GM12878 (cell line): Measurements from ENCODE around the gene MEAF6. TPM values are rescaled to one million over a fixed set of nuclear protein-coding genes. Genes with fewer than 3 reads are reported as not detected.

Experiments
- ATAC-seq: fragments of 200-7000 bp; cut with Tn5 transposase; 3 replicates; pipeline ENCODE4 v1.9.1; 2020; ENCODE audit warnings: mild to moderate bottlenecking, moderate library complexity
- BruUV-seq: library from RNA; stranded (reverse); fragments of 400-500 nt; replicated peaks from 2 replicates; lab custom pipeline; 2021; lab: Mats Ljungman, UMichigan
- CTCF ChIA-PET: fragments of 300-600 bp; sonication (Branson Sonifier 250); formaldehyde crosslinking; extraction: SDS; loops from one replicate; lab custom pipeline; 2021; ENCODE audit warnings: inconsistent platforms; lab: Yijun Ruan, JAX
- POLR2A ChIA-PET: fragments of 350-600 bp; formaldehyde crosslinking; extraction: SDS; loops from one replicate; lab custom pipeline; 2021; ENCODE audit warnings: inconsistent platforms; lab: Charles Lee
- RAD21 ChIA-PET: fragments of 300-600 bp; sonication (Branson Sonifier 250); formaldehyde crosslinking; loops from one replicate; lab custom pipeline; 2023; ENCODE audit warnings: antibody characterized with exemption; ENCODE audit not compliant: unreplicated experiment; lab: Charles Lee
- SMC1A ChIA-PET: fragments of 300-600 bp; sonication (Branson Sonifier 250); formaldehyde crosslinking; loops from one replicate; lab custom pipeline; 2023; ENCODE audit not compliant: unreplicated experiment, uncharacterized antibody; lab: Charles Lee
- DNase-seq: peaks from one replicate; pipeline ENCODE4 v3.0.0-alpha.2; 2011; ENCODE audit warnings: low read depth, low spot score
- FAIRE-seq: peaks from 3 replicates; lab custom pipeline; 2011; peaks lifted over from hg19 to GRCh38; lab: Jason Lieb, UNC
- H2AFZ ChIP-seq: 2 replicates; pipeline ENCODE4 v1.6.0; 2011; ENCODE audit warnings: low read depth, low read length, control low read depth; ENCODE audit not compliant: control insufficient read depth
- H3K27ac ChIP-seq: 2 replicates; pipeline ENCODE4 v1.5.1; 2011; ENCODE audit warnings: control low read depth; ENCODE audit not compliant: control insufficient read depth, insufficient read depth
- H3K27me3 ChIP-seq, 2 experiments: replicated peaks in 1 of 2; 2 replicates each; pipeline versions ENCODE4 v1.6.0 to v1.6.1; 2011; ENCODE audit warnings: low read length in 1 of 2; ENCODE audit not compliant: control insufficient read depth in 2 of 2, insufficient read depth in 2 of 2
- H3K36me3 ChIP-seq, 2 experiments: 2 replicates each; pipeline ENCODE4 v1.5.1; 2011; ENCODE audit warnings: low read length in 1 of 2; ENCODE audit not compliant: control insufficient read depth in 2 of 2, insufficient read depth in 2 of 2
- H3K4me1 ChIP-seq: 2 replicates; pipeline ENCODE4 v1.6.1; 2011; ENCODE audit warnings: mild to moderate bottlenecking, low read length, moderate library complexity, mixed read lengths; ENCODE audit not compliant: control insufficient read depth, insufficient read depth
- H3K4me2 ChIP-seq: 2 replicates; pipeline ENCODE4 v1.6.0; 2011; ENCODE audit warnings: control low read depth; ENCODE audit not compliant: control insufficient read depth, insufficient read depth
- H3K4me3 ChIP-seq: fragments of 200-600 bp; sonication (generic); 2 replicates; pipeline ENCODE4 v1.5.1; 2016
- H3K79me2 ChIP-seq: 2 replicates; pipeline ENCODE4 v1.6.0; 2011; ENCODE audit warnings: low read length; ENCODE audit not compliant: control insufficient read depth, insufficient read depth
- H3K9ac ChIP-seq: 2 replicates; pipeline ENCODE4 v1.8.0; 2011; ENCODE audit warnings: low read length, control low read depth, mixed read lengths; ENCODE audit not compliant: control insufficient read depth, insufficient read depth
- H3K9me3 ChIP-seq: replicated peaks from 3 replicates; pipeline ENCODE4 v1.5.1; 2011; ENCODE audit warnings: mild to moderate bottlenecking, low read length; ENCODE audit not compliant: control insufficient read depth, insufficient read depth
- H4K20me1 ChIP-seq: 2 replicates; pipeline ENCODE4 v1.6.0; 2011; ENCODE audit not compliant: control insufficient read depth, insufficient read depth
- BACH1 ChIP-seq: fragments of 450-650 bp; IDR thresholded peaks from 2 replicates; pipeline ENCODE4 v1.6.1; 2017; ENCODE audit warnings: mild to moderate bottlenecking, borderline replicate concordance
- CEBPB ChIP-seq, 2 experiments: fragments of 150-350 bp in 1 of 2; IDR thresholded peaks; 2 replicates each; pipeline ENCODE4 v1.6.1; 2012 to 2014; ENCODE audit warnings: low read depth in 2 of 2, low read length in 2 of 2, borderline replicate concordance in 1 of 2, inconsistent platforms in 1 of 2
- EP300 ChIP-seq, 2 experiments: fragments of 150-350 bp in 1 of 2; IDR thresholded peaks; 2 replicates each; pipeline ENCODE4 v1.6.1; 2011 to 2012; ENCODE audit warnings: low read depth in 2 of 2, low read length in 2 of 2, borderline replicate concordance in 1 of 2, improper control_type of control experiment in 1 of 2, inconsistent platforms in 1 of 2; ENCODE audit not compliant: control insufficient read depth in 1 of 2
- HDAC6 ChIP-seq: fragments of 200-600 bp; sonication (generic); IDR thresholded peaks from one replicate; pipeline ENCODE4 v1.8.0; 2017; ENCODE audit warnings: antibody characterized with exemption; ENCODE audit not compliant: unreplicated experiment
- IKZF2 ChIP-seq, 2 experiments: fragments of 450-650 bp; IDR thresholded peaks; 2 replicates each; pipeline ENCODE4 v1.6.1; 2017; ENCODE audit warnings: mild to moderate bottlenecking in 2 of 2, moderate library complexity in 2 of 2
- KDM1A ChIP-seq: fragments of 200-600 bp; sonication (generic); IDR thresholded peaks from 2 replicates; pipeline ENCODE4 v1.6.1; 2016; ENCODE audit warnings: borderline replicate concordance
- KLF5 ChIP-seq: fragments of 450-650 bp; IDR thresholded peaks from 2 replicates; pipeline ENCODE4 v1.6.1; 2014; ENCODE audit warnings: mild to moderate bottlenecking; ENCODE audit not compliant: partially characterized antibody
- MYC ChIP-seq: IDR thresholded peaks from 2 replicates; pipeline ENCODE4 v1.6.1; 2011; ENCODE audit warnings: mild to moderate bottlenecking, low read length, moderate library complexity, inconsistent platforms; ENCODE audit not compliant: insufficient read depth, insufficient replicate concordance, insufficient read length, severe bottlenecking
- PAX8 ChIP-seq: fragments of 450-650 bp; IDR thresholded peaks from 2 replicates; pipeline ENCODE4 v1.6.1; 2017; ENCODE audit warnings: mild to moderate bottlenecking, moderate library complexity
- POLR2AphosphoS5 ChIP-seq: IDR thresholded peaks from 2 replicates; pipeline ENCODE4 v1.6.1; 2011; ENCODE audit warnings: mild to moderate bottlenecking, low read length, inconsistent platforms
- POU2F2 ChIP-seq: IDR thresholded peaks from 3 replicates; pipeline ENCODE4 v1.6.1; 2011; ENCODE audit warnings: low read depth, mild to moderate bottlenecking, low read length, borderline replicate concordance
- RAD51 ChIP-seq: fragments of 450-650 bp; IDR thresholded peaks from 2 replicates; pipeline ENCODE4 v1.6.1; 2016; ENCODE audit warnings: moderate library complexity, mild to moderate bottlenecking, inconsistent platforms
- RELA ChIP-seq: fragments of 450-650 bp; IDR thresholded peaks from 2 replicates; pipeline ENCODE4 v1.8.0; 2014; ENCODE audit warnings: borderline replicate concordance; ENCODE audit not compliant: partially characterized antibody
- RUNX3 ChIP-seq: IDR thresholded peaks from 2 replicates; pipeline ENCODE4 v1.6.1; 2012; ENCODE audit warnings: low read length, inconsistent platforms
- SREBF1 ChIP-seq: IDR thresholded peaks from 2 replicates; pipeline ENCODE4 v1.6.1; 2012; ENCODE audit warnings: mild to moderate bottlenecking, low read length
- SREBF2 ChIP-seq: IDR thresholded peaks from 2 replicates; pipeline ENCODE4 v1.6.1; 2012; ENCODE audit warnings: mild to moderate bottlenecking, low read length
- WGBS: methylation state at CpG from one replicate; pipeline ENCODE4 v1.1.6; 2016; ENCODE audit warnings: low lambda C conversion rate; ENCODE audit not compliant: insufficient replicate concordance, insufficient coverage; ENCODE audit errors: missing lambda C conversion rate; 5-methylcytosine and 5-hydroxymethylcytosine counted together
- in situ Hi-C: fragments of 300-500 bp; cut with MboI; formaldehyde crosslinking; loops from 9 replicates; pipeline ENCODE4 v1.14.3; 2018; ENCODE audit warnings: mixed read lengths
- intact Hi-C: fragments of 100-400 bp; cut with micrococcal nuclease; formaldehyde crosslinking; loops from one replicate; pipeline ENCODE4 v1.14.2; 2022; ENCODE audit not compliant: unreplicated experiment
- polyA plus RNA-seq, 11 experiments: library from polyadenylated mRNA; depleted of rRNA in 4 of 11; unstranded in 6 of 11; stranded (reverse) in 5 of 11; fragments of >200 nt; fragmentation: Nextera tagmentation in 4 of 11; fragmentation: Illumina TruSeq in 1 of 11; extraction: Ambion mirVana in 4 of 11; extraction: Trizol in 1 of 11; gene quantifications; 1 replicate in 1 of 11; 2 replicates in 10 of 11; pipeline versions ENCODE4 v1.2.1 to v1.2.3, GENCODE V29; 2011 to 2016; ENCODE audit warnings: inconsistent platforms in 2 of 11, missing spikeins in 2 of 11, low read depth in 1 of 11
- total RNA-seq, 4 experiments: library from RNA; depleted of rRNA in 3 of 4; stranded (reverse); fragments of >200 nt in 3 of 4; fragmentation: Illumina TruSeq in 1 of 4; extraction: Trizol in 1 of 4; gene quantifications; 2 replicates each; pipeline versions ENCODE4 v1.2.1 to v1.2.3, GENCODE V29; 2013 to 2021

MEAF6 gene
- total and polyA plus RNA-seq, 10 of the 15 experiments (the other 5 are each of a cell fraction or from before 2014, with no cell fraction given) = 30.8 to 75.0 (median 58.1) TPM

- DNase-seq (no peak), FAIRE-seq (no peak)
- peaks cover 41% of the 10 kb centered on the region for H3K79me2 ChIP-seq
These were observed 41.0 kb downstream of the MEAF6 start for GRCh38 chr1:37473431-37474045.

More at GRCh38 chr1:37473431-37474045, 41.0 kb downstream of the MEAF6 start:
- Histone ChIP-seq H3K9me3 (no peaks in the 10 kb centered on the region), H4K20me1 (no peaks in the 10 kb centered on the region; the same call in 1 of the 2 replicates), H3K9ac (peak overlapping the region; percentile 28; the same call in 1 of the 2 replicates), H2AFZ (peak overlapping the region; percentile 93), H3K27ac (no peak overlapping the region), H3K4me2 (peak overlapping the region; percentile 99), H3K4me3 (peak overlapping the region; percentile 80; the same call in 1 of the 2 replicates), H3K27me3 (no peaks in the 10 kb centered on the region)
- RAD21 ChIA-PET = interaction anchor here (1.2 to 10.4 kb wide), 3 partner anchors 13 to 41 kb away, joined by 4 to 82 read pairs (median 13); partner anchors contain the start of gene MEAF6
- no TSS peak for BruUV-seq
- intact Hi-C loops = loop anchor here (5.0 kb wide), 3 partner anchors 124 to 219 kb away; partner anchors contain the start of genes CDCA8 and GNL2
- no peak for TF ChIP-seq RUNX3
- no peak for TF ChIP-seq IKZF2 (IDR thresholded peaks at IDR 0.05)
- TF ChIP-seq POU2F2 = no peak
- no peak for TF ChIP-seq PAX8
- TF ChIP-seq SREBF1 = no peak
- no peak for TF ChIP-seq POLR2AphosphoS5
- no peak for TF ChIP-seq KDM1A
- TF ChIP-seq EP300 (IDR thresholded peaks at IDR 0.05; ENCODE audit: borderline replicate concordance in 1 of 2, control insufficient read depth in 1 of 2, low read depth in 2 of 2, low read length in 2 of 2) = no peak
- no peak for TF ChIP-seq HDAC6
- no peak for TF ChIP-seq CEBPB (IDR thresholded peaks at IDR 0.05; ENCODE audit: borderline replicate concordance in 1 of 2, low read depth in 2 of 2, low read length in 2 of 2)
- TF ChIP-seq RELA = no peak
- TF ChIP-seq KLF5 = no peak
- no peak for TF ChIP-seq BACH1
- no peak for TF ChIP-seq RAD51
- no peak for TF ChIP-seq SREBF2
- TF ChIP-seq MYC = no peak
- TF ChIP-seq, all 136 proteins: peak for 0
- ChIA-PET CTCF (interaction anchor here (1.2 to 7.8 kb wide), 4 partner anchors 10 to 23 kb away, joined by 4 to 127 read pairs (median 24); no protein-coding TSS in a partner anchor), SMC1A (interaction anchor here (0.9 to 3.6 kb wide), 2 partner anchors 13 to 21 kb away, joined by 3 to 23 read pairs; no protein-coding TSS in a partner anchor), POLR2A (interaction anchor here (0.6 to 4.5 kb wide), 5 partner anchors 8 to 1348 kb away, joined by 3 to 35 read pairs (median 19); partner anchors contain the start of gene MEAF6)
- Histone ChIP-seq H3K4me1 (peaks cover 16% of the 10 kb centered on the region), H3K36me3 (peaks cover 2 to 10% of the 10 kb centered on the region in 2 experiments)
- no peak for ATAC-seq
- WGBS = 16% methylated on average over 12 of the region's 12 CpGs
- in situ Hi-C loops = no loop called here
